A673 (cell line): ENCODE data around the gene ADO. TPM values are rescaled to one million over a fixed set of nuclear protein-coding genes. Genes with fewer than 3 reads are reported as not detected.
A peak's percentile ranks its signal among the peaks of the same experiment; 100 is the strongest.

ENCODE experiments used
- BruUV-seq: library from RNA; stranded (reverse); fragments of 400-500 nt; replicated peaks from 2 replicates; lab custom pipeline; 2021; lab: Mats Ljungman, UMichigan
- CTCF ChIA-PET: fragments of 300-600 bp; sonication (Branson Sonifier 250); formaldehyde crosslinking; loops from one replicate; lab custom pipeline; 2022; ENCODE audit warnings: antibody characterized with exemption; lab: Charles Lee
- POLR2A ChIA-PET: fragments of 300-600 bp; sonication (Branson Sonifier 250); formaldehyde crosslinking; loops from one replicate; lab custom pipeline; 2022; ENCODE audit warnings: antibody characterized with exemption; ENCODE audit not compliant: low non-redundant PET; lab: Charles Lee
- DNase-seq: peaks from one replicate; pipeline ENCODE4 v3.0.0-alpha.2; 2015; ENCODE audit warnings: low spot score
- H3K27ac ChIP-seq: fragments of 200-600 bp; sonication (generic); 2 replicates; pipeline ENCODE4 v1.5.1; 2016; ENCODE audit warnings: mixed run types, low read depth, mild to moderate bottlenecking, mixed read lengths, antibody characterized with exemption, low read length; ENCODE audit not compliant: poor library complexity, severe bottlenecking
- H3K27me3 ChIP-seq: fragments of 200-600 bp; sonication (generic); replicated peaks from 2 replicates; pipeline ENCODE4 v1.6.1; 2017; ENCODE audit warnings: mixed run types, low read depth, mild to moderate bottlenecking, mixed read lengths, antibody characterized with exemption, low read length; ENCODE audit not compliant: insufficient read depth, poor library complexity
- H3K36me3 ChIP-seq: fragments of 200-600 bp; sonication (generic); 2 replicates; pipeline ENCODE4 v1.6.1; 2016; ENCODE audit warnings: mixed run types, mild to moderate bottlenecking, mixed read lengths, antibody characterized with exemption, low read length; ENCODE audit not compliant: insufficient read depth, poor library complexity, severe bottlenecking
- H3K4me1 ChIP-seq: fragments of 200-600 bp; sonication (generic); 2 replicates; pipeline ENCODE4 v1.6.1; 2017; ENCODE audit warnings: mixed run types, mild to moderate bottlenecking, mixed read lengths, antibody characterized with exemption, low read length; ENCODE audit not compliant: insufficient read depth, poor library complexity, severe bottlenecking
- H3K4me3 ChIP-seq: fragments of 200-600 bp; sonication (generic); 2 replicates; pipeline ENCODE4 v1.5.1; 2016; ENCODE audit warnings: low read depth, mixed run types, mild to moderate bottlenecking, mixed read lengths, low read length; ENCODE audit not compliant: poor library complexity, severe bottlenecking
- H3K9me3 ChIP-seq: fragments of 200-600 bp; sonication (generic); 2 replicates; pipeline ENCODE4 v1.6.1; 2016; ENCODE audit warnings: mixed run types, low read depth, mild to moderate bottlenecking, mixed read lengths, antibody characterized with exemption, low read length; ENCODE audit not compliant: poor library complexity, severe bottlenecking
- CTCF ChIP-seq: fragments of 300-800, 200-600 bp; sonication (generic); conservative IDR thresholded peaks from 2 replicates; pipeline ENCODE4 v1.5.1; 2017; ENCODE audit warnings: low read depth, mild to moderate bottlenecking, antibody characterized with exemption, low read length, moderate library complexity, mixed read lengths
- EZH2 ChIP-seq: fragments of 200-600 bp; sonication (generic); IDR thresholded peaks from 2 replicates; pipeline ENCODE4 v1.6.1; 2017; ENCODE audit warnings: borderline replicate concordance, low read depth, mild to moderate bottlenecking, mixed read lengths, antibody characterized with exemption, low read length; ENCODE audit not compliant: poor library complexity, severe bottlenecking
- intact Hi-C: fragments of 100-400 bp; cut with micrococcal nuclease; formaldehyde crosslinking; loops from one replicate; pipeline ENCODE4 v1.10.0; 2022; ENCODE audit not compliant: unreplicated experiment
- total RNA-seq: library from RNA; stranded (reverse); gene quantifications from 2 replicates; pipeline ENCODE4 v1.2.3, GENCODE V29; 2021

Gene ADO
- total RNA-seq, 1 experiment from 2014 or later = 38.4 TPM

GRCh38 chr10:62851442-62851841 is 46.9 kb downstream of the ADO start:
- Histone ChIP-seq H3K4me1 (no peaks in the 10 kb centered on the region), H3K27me3 (no peaks in the 10 kb centered on the region), H3K9me3 (peaks cover 7% of the 10 kb centered on the region), H3K36me3 (no peaks in the 10 kb centered on the region), H3K4me3 (no peak overlapping the region), H3K27ac (no peak overlapping the region)
- CTCF ChIA-PET = no interaction called here
- TF ChIP-seq CTCF (peak; percentile 55), EZH2 (no peak)
- POLR2A ChIA-PET = no interaction called here
- DNase-seq = peak; percentile 46
- no TSS peak for BruUV-seq
- intact Hi-C loops = no loop called here

GRCh38 chr10:62852961-62853702 is 48.6 kb downstream of the ADO start:
- no peak for TF ChIP-seq EZH2
- TF ChIP-seq CTCF = no peak
- CTCF ChIA-PET = no interaction called here
- no peak for DNase-seq
- POLR2A ChIA-PET = no interaction called here
- Histone ChIP-seq H3K27me3 (no peaks in the 10 kb centered on the region), H3K36me3 (no peaks in the 10 kb centered on the region), H3K4me1 (no peaks in the 10 kb centered on the region), H3K4me3 (no peak overlapping the region), H3K9me3 (no peaks in the 10 kb centered on the region), H3K27ac (no peak overlapping the region)
- intact Hi-C loops = no loop called here
- BruUV-seq = no TSS peak

GRCh38 chr10:62853710-62854109 is 49.2 kb downstream of the ADO start:
- ChIA-PET CTCF (no interaction called here), POLR2A (no interaction called here)
- Histone ChIP-seq H3K4me1 (no peaks in the 10 kb centered on the region), H3K27me3 (no peaks in the 10 kb centered on the region), H3K36me3 (no peaks in the 10 kb centered on the region), H3K4me3 (no peak overlapping the region), H3K9me3 (no peaks in the 10 kb centered on the region), H3K27ac (no peak overlapping the region)
- TF ChIP-seq CTCF (no peak), EZH2 (no peak)
- intact Hi-C loops = no loop called here
- BruUV-seq = no TSS peak
- no peak for DNase-seq
